ENCODE data around the gene STIL. TPM values are rescaled to one million over a fixed set of nuclear protein-coding genes. Genes with fewer than 3 reads are reported as not detected.
"Not testable (repeated sequence)": the region's sequence is repeated elsewhere in the genome, so short reads cannot be mapped to it uniquely, and the experiment has no call there.

Gene STIL
- polyA plus RNA-seq, 6 donors from 2014 or later, result 0.12 to 1.2 (median 0.85) TPM; not detected in 1

GRCh38 chr1:47216278-47217059 lies 97.5 kb downstream of the STIL start:
- H3K4me1 Mint-ChIP-seq, result no peaks in the 10 kb centered on the region
- H3K27ac Mint-ChIP-seq, result no peak overlapping the region
- H3K27me3 Mint-ChIP-seq, result peaks cover 9 to 16% (median 13%) of the 10 kb centered on the region in 3 donors
- H3K4me3 Mint-ChIP-seq, result no peak overlapping the region
- no peaks in the 10 kb centered on the region for H3K36me3 Mint-ChIP-seq
- ATAC-seq (ENCODE audit: low read depth in 2 of 2) (no peak), DNase-seq (no peak)
- peaks cover 0 to 2% (median 0%) of the 10 kb centered on the region in 7 donors for H3K9me3 Mint-ChIP-seq

DNA sequence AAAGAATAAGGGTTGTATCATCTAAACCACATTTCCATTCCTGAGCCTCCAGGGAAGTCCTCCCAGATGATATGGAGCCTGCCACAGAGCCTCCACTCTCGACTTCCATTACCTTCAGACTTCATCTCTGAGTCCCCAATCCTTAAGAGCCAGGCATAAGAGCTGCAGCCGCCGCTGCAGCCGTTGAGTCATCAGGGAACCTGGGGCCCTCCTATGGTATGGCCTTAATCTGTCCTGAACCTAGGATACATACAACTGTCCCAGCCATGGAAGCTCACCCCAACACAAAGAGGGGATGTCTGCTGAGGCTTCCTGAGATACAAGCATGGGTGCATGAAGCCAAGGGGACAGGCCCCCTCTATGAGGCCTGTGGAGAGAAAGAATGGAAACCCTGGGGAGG lies 98.2 kb downstream of the STIL start:
- DNase-seq, result no peak
- Mint-ChIP-seq H3K4me3 (no peak overlapping the region), H3K36me3 (no peaks in the 10 kb centered on the region), H3K9me3 (peaks cover 0 to 2% (median 0%) of the 10 kb centered on the region in 7 donors), H3K4me1 (no peaks in the 10 kb centered on the region), H3K27ac (no peak overlapping the region), H3K27me3 (peaks cover 9 to 11% (median 10%) of the 10 kb centered on the region in 3 donors)
- no peak for ATAC-seq (ENCODE audit: low read depth in 2 of 2)

GRCh38 chr1:47214549-47214948 lies 99.4 kb downstream of the STIL start:
- DNase-seq, result no peak
- no peak overlapping the region for H3K27ac Mint-ChIP-seq
- peaks cover 6 to 8% (median 6%) of the 10 kb centered on the region in 3 donors for H3K27me3 Mint-ChIP-seq
- H3K4me1 Mint-ChIP-seq, result no peaks in the 10 kb centered on the region
- no peaks in the 10 kb centered on the region for H3K36me3 Mint-ChIP-seq
- no peak for ATAC-seq (ENCODE audit: low read depth in 2 of 2)
- H3K9me3 Mint-ChIP-seq, result no peaks in the 10 kb centered on the region
- no peak overlapping the region for H3K4me3 Mint-ChIP-seq

- Mint-ChIP-seq H3K27me3 (peaks cover 6 to 16% (median 15%) of the 10 kb centered on the region in 3 donors), H3K27ac (no peak overlapping the region), H3K4me3 (no peak overlapping the region), H3K36me3 (no peaks in the 10 kb centered on the region), H3K9me3 (no peaks in the 10 kb centered on the region), H3K4me1 (no peaks in the 10 kb centered on the region)
- no peak for ATAC-seq (ENCODE audit: low read depth in 2 of 2)
- DNase-seq, result no peak
Observed at GRCh38 chr1:47213230-47213963, 100.5 kb downstream of the STIL start.

DNA sequence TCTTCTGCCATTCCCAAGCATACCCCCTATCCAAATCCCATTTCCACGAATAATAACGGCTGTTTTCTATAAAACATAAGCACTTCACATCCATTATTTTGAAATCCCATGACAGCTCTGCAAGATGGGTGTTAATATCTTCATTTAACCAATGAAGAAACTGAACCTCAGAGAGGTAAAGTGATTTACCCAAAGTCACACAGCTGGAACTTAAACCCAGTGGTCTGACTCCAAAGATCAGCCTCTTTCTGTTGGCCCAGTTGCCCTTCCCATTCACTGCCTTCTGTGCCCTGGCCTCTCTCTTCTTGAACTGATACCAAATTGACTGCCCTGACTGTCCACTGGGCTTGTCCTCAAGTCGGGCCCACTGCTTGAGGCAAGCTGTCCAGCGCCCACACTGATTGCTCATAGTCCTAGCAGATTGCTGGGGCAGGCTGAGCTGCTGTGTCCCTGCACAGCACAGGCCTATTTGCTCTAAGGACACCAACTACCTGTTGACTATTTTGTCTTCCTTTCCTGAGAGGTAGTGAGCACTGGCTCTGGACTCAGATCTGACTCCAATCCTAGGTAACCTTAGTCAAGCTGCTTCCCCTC lies 101.2 kb downstream of the STIL start:
- Mint-ChIP-seq H3K4me3 (no peak overlapping the region), H3K9me3 (no peaks in the 10 kb centered on the region), H3K27ac (no peak overlapping the region), H3K27me3 (peaks cover 6 to 21% (median 17%) of the 10 kb centered on the region in 3 donors), H3K36me3 (no peaks in the 10 kb centered on the region), H3K4me1 (no peaks in the 10 kb centered on the region)
- no peak for DNase-seq
- no peak for ATAC-seq (ENCODE audit: low read depth in 2 of 2)

DNA sequence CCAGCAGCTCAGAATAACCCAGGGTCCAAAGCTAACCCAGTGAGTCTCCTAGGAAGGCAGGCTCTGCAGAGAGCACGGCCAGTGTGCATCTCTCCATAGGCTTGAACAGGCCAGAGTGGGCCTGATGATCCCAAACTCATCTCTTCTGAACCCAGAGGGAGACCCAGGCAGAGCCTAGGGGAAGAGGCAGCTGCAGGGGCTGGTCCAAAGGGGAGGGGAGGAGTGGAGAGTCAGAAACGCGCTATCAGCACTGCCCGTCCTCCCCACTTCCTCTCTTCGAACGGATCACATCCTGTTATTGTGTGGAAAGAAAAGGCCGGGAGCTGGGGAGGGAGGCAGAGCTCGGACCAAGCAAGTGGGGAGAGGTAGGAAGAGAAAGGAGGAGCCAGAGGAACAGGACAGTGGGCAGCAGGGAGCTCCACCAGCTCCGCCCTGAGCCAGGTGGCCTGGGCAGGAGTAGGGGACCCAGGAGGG lies 102.1 kb downstream of the STIL start:
- Mint-ChIP-seq H3K36me3 (no peaks in the 10 kb centered on the region), H3K27ac (no peak overlapping the region), H3K4me1 (no peaks in the 10 kb centered on the region), H3K4me3 (no peak overlapping the region), H3K27me3 (peaks cover 6 to 23% (median 17%) of the 10 kb centered on the region in 3 donors), H3K9me3 (no peaks in the 10 kb centered on the region)
- ATAC-seq (ENCODE audit: low read depth in 2 of 2) (no peak), DNase-seq (no peak)

DNA sequence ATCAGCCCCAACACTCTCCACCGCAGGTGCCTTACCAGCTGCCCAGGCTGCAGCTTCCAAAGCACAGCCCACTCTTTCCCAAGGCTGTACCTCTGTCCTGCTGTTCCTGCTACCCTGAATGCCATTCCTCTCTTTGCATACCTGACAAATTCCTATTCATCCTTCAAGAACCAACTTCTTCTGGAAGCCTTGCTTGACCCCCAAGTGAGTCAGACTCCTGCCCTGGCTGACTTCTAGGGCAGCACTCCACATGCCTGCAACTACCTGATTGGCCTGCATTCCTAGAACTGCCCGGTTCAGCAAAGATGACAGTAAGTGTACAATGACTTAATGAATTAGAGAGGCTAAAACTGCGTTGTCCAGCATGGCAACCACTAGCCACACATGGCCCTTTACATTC lies 103.3 kb downstream of the STIL start:
- H3K27ac Mint-ChIP-seq, result no peak overlapping the region
- no peak overlapping the region for H3K4me3 Mint-ChIP-seq
- H3K27me3 Mint-ChIP-seq, result peaks cover 6 to 35% (median 22%) of the 10 kb centered on the region in 3 donors

DNA sequence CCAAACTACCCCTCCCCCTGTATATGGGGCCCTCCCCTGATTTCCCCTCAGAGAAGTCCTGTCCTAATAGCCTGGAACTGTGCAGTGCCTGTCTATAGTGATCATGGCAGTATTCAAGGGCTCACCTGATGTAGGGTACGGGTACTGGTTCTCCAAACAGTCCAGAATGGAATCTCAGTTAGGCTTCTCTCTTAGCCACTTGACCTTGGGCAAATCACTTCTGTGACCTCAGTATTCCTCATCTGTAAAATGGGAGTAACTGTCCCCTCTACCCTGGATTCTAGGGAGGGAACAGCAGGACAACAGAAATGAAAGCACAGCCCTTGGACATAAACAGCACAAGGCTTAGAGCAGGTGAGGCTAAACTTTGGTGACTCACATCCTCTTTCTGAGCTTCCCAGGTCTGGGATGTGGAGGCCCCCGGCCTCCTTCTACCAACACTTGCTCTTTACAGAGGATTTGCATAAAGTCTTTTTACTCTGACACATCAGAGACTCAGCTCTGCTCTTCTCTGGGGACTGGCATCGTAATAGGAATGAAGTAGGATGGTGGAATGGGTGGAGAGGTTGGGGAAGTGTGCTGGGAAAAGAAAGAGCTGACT lies 104.1 kb downstream of the STIL start:
- H3K4me3 Mint-ChIP-seq, result no peak overlapping the region
- no peaks in the 10 kb centered on the region for H3K9me3 Mint-ChIP-seq
- DNase-seq (no peak), ATAC-seq (ENCODE audit: low read depth in 2 of 2) (no peak)
- no peaks in the 10 kb centered on the region for H3K36me3 Mint-ChIP-seq
- H3K27ac Mint-ChIP-seq, result no peak overlapping the region
- peaks cover 6 to 40% (median 22%) of the 10 kb centered on the region in 3 donors for H3K27me3 Mint-ChIP-seq
- H3K4me1 Mint-ChIP-seq, result no peaks in the 10 kb centered on the region

More for the DNA sequence above, 103.3 kb downstream of the STIL start:
- Mint-ChIP-seq H3K36me3 (no peaks in the 10 kb centered on the region), H3K9me3 (no peaks in the 10 kb centered on the region), H3K4me1 (no peaks in the 10 kb centered on the region)
- no peak for DNase-seq
- no peak for ATAC-seq (ENCODE audit: low read depth in 2 of 2)

- ATAC-seq (ENCODE audit: low read depth in 2 of 2), result no peak
- Mint-ChIP-seq H3K4me1 (no peaks in the 10 kb centered on the region), H3K36me3 (no peaks in the 10 kb centered on the region), H3K9me3 (peaks cover 0 to 5% (median 0%) of the 10 kb centered on the region in 7 donors), H3K27ac (no peak overlapping the region), H3K27me3 (peaks cover 9 to 40% (median 29%) of the 10 kb centered on the region in 3 donors), H3K4me3 (no peak overlapping the region)
- DNase-seq, result no peak
Observed at GRCh38 chr1:47209091-47209490, 104.9 kb downstream of the STIL start.

- no peak for DNase-seq
- ATAC-seq (ENCODE audit: low read depth in 2 of 2), result no peak
- H3K36me3 Mint-ChIP-seq, result no peaks in the 10 kb centered on the region
- peaks cover 0 to 5% (median 2%) of the 10 kb centered on the region in 3 donors for H3K4me1 Mint-ChIP-seq
- H3K27me3 Mint-ChIP-seq, result peaks cover 9 to 40% (median 31%) of the 10 kb centered on the region in 3 donors
- no peak overlapping the region for H3K4me3 Mint-ChIP-seq
- H3K27ac Mint-ChIP-seq, result no peak overlapping the region
- H3K9me3 Mint-ChIP-seq, result peaks cover 0 to 5% (median 1%) of the 10 kb centered on the region in 7 donors
Observed at GRCh38 chr1:47208374-47208850, 105.5 kb downstream of the STIL start.

- Mint-ChIP-seq H3K27me3 (peaks cover 9 to 40% (median 31%) of the 10 kb centered on the region in 3 donors), H3K27ac (peak overlapping the region in 1 of 6 donors; percentile 3), H3K4me3 (no peak overlapping the region), H3K4me1 (peaks cover 0 to 10% (median 6%) of the 10 kb centered on the region in 3 donors), H3K9me3 (peaks cover 0 to 10% (median 3%) of the 10 kb centered on the region in 7 donors), H3K36me3 (no peaks in the 10 kb centered on the region)
- DNase-seq (no peak), ATAC-seq (ENCODE audit: low read depth in 2 of 2) (no peak)
Observed at GRCh38 chr1:47207803-47208373, 106.1 kb downstream of the STIL start.

- H3K27me3 Mint-ChIP-seq, result peaks cover 9 to 39% (median 31%) of the 10 kb centered on the region in 3 donors
Observed at GRCh38 chr1:47205918-47206317, 108.0 kb downstream of the STIL start.

DNA sequence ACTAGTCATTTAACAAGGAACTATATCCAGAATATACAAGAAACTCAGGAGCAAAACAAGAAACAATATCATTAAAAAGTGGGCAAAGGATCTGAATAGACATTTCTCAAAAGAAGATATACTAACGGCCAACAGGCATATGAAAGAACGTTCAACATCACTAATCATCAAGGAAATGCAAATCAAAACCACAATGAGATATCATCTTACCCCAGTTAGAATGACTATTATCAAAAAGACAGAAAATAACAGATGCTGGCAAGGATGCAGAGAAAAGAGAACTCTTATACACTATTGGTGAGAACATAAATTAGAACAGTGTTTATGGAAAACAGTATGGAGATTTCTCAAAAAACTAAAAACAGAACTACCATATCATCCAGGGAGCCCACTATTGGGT lies 110.4 kb downstream of the STIL start:
- not testable (repeated sequence) for H3K27ac Mint-ChIP-seq; DNase-seq; H3K36me3 Mint-ChIP-seq; ATAC-seq (ENCODE audit: low read depth in 2 of 2); H3K4me1 Mint-ChIP-seq; H3K4me3 Mint-ChIP-seq
- Mint-ChIP-seq H3K9me3 (peaks cover 0 to 13% (median 3%) of the 10 kb centered on the region in 7 donors), H3K27me3 (peaks cover 18 to 34% (median 26%) of the 10 kb centered on the region in 3 donors)

More at GRCh38 chr1:47205918-47206317, 108.0 kb downstream of the STIL start:
- peak overlapping the region in 1 of 6 donors; percentile 19 for H3K27ac Mint-ChIP-seq
- DNase-seq, result no peak
- H3K36me3 Mint-ChIP-seq, result no peaks in the 10 kb centered on the region
- H3K9me3 Mint-ChIP-seq, result peaks cover 0 to 13% (median 3%) of the 10 kb centered on the region in 7 donors
- H3K4me3 Mint-ChIP-seq, result no peak overlapping the region
- peaks cover 0 to 10% (median 6%) of the 10 kb centered on the region in 3 donors for H3K4me1 Mint-ChIP-seq
- ATAC-seq (ENCODE audit: low read depth in 2 of 2), result no peak
